GM18909 (cell line): ENCODE data around the gene PDCD10.
A peak's percentile ranks its signal among the peaks of the same experiment; 100 is the strongest.

ENCODE experiments used
- ATAC-seq: cut with Tn5 transposase; IDR thresholded peaks from one replicate; pipeline ENCODE4 v1.9.1; 2021; ENCODE audit warnings: mild to moderate bottlenecking; ENCODE audit not compliant: unreplicated experiment, poor library complexity

Gene PDCD10

DNA sequence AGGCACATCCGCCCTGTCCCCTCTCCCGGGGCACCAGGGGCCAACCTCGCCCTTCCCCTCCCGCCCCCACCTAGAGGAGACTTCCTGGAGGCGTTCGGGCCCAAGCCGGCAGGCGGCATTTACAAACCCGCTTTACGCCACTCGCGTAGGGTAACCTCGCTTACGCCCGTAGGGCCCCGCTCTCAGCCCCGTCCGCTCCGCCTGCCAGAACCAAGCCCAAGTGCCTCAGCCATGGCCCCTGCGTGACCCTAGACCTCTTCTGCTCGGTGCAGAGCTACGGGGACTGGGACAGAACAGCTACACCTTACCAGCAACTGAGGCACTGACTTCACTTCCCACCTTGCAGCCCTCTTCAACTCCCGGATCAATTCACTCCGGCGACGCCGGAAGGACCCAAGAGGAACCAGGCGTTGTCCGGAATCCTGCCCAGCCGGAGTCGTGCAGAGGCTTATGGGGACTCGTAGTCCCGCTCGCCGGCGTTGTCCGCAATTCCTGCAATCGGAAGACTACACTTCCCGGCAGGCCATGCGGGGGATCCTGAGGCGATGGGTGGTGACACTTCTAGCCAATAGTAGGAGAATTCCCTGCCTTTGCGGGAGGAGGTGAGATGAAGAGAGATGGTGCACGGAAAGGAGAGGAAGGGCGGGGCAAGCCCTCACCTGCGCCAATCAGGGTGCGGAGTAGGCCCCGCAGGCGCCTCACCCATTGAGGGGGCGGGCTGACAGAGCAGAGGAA, at the start of gene PDCD10:
Gene PDCD10, minus strand, starts transcription at position 395 of the 735 bp plus-strand sequence. CDS start 14,735 bp downstream, outside the sequence.
- ATAC-seq = peak; percentile 89

DNA sequence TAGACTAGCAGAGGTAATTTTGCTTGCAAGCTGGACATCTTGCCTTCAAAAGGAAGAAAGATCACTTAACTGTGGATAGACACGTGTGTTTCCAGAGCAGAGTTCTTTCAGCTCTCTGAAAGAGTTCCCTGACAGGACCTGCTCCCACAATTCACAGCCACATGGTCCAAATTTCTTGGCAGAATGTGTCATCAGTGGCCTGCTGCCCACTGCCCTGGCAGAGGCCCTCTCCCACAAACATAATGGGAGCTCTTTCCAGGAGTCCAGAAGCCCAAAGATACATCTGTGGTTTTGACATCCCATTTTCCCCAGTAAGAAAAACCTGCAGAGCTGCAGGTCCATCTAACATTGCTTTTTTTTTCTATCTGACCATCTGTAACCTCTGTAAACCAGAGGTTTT, 49.1 kb upstream of the PDCD10 start:
- ATAC-seq = no peak

DNA sequence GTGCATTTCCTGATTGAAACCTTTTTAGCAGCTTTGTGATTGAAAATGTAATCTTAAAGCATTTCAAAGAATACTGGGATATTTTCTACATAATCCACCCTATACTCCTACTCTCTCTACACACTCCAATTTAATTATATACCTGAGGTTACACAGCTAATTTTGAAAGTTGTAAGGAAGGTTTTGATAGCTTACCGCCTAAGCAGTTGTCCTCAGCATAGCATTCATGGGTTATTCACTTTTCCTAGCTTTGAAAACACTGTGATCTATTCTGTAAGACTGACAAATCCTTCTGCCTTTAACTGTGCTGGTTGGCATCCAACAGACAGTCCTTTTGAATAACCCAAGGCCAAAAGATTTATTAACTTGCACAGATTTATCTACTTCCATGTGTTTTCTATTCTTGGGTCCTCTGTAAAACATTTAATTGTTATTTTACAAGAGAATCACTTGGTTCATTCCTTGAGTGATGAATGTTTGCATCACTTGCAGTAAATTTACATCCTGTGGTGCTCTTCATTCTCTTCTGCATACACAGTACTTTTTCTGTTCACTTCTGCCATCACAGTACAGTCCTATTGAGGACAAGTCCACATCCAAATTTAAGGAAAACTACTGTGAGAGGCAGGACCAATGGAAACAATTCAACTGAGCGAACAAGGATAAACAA, 45.7 kb upstream of the PDCD10 start:
- ATAC-seq = no peak

DNA sequence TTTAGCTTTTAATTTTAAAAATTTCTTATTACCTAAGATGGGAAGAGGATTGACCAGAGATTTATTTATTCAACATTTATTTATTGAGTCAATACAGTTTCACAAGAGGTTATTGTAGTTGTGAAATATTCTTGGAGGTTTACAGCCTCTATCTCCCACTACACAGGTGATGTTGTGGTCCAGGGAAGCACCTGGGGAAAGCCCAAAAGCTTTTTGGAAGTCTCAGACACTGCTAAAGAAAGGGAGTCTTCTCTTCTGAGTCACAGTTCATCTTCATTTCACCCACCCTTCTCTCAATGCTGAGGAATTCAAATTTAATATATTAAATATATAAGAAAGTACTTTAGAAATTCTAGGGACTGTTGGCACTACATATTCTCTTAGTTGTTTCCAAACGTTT, 42.7 kb upstream of the PDCD10 start:
- ATAC-seq = no peak

DNA sequence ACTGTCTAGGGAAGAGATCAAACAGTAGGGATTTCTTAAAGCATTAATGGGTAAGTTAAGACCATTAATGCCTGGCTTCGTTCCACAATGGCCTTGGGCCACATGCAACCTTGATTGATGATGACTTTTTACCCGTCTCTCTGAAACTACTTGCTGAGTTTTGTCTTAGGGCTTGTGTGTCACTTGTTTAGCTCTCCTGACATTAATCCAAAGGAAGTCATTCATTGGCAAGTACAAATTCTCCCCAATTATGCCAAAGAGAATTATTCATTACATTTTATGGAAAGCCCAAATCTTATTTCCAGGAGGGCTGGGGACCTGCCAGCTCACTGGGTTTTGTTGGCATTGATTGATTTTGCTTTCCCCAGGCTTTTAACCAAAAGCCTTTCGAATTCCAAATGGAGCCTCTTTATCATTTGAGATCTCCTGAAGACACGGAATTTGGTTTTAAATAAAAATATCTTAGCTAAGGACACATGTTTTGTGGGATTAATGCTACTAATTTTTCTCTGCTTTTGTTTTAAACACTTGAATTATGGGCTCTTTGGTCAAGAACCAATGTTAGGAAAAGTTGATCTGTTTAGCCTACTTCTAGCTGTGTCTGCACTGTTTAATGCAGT, 41.5 kb upstream of the PDCD10 start:
- no peak for ATAC-seq

DNA sequence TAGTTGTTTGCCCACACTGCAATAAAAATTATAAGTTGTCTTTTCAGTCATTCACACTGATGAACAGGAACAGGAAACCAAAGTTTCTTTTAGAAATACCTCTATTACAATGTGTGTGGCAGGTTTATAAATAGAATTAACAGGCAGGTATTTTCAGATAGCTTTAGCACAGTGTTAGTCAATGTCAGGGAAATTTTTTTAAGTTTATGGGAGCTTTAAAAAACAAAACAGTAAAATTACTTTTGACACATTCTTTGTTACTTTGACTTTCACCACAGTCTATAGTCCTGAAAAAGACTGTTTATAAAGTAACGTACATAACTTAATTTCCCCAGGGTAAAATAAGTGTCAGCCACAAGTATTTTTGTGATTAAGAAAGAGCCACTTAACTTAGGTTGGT, 38.9 kb upstream of the PDCD10 start:
- ATAC-seq = peak; percentile 88

DNA sequence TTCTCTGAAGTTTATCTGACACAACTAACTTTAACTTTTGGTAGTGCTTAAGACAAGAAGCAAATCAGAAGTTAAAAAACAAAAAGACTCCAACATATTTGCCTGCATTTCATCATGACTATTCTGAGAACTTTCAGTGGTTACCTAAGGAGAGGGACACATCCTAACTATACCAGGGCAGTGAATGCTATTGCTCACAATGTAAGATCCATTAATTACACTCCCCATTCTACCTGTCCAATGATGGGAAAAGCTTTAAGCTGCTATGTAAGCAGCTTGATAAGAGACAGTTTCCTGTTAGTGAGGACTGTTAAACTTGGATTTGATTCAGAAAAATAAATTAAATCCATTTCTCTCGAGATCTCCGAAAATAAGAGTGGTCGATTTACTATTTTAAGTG, 38.3 kb upstream of the PDCD10 start:
- ATAC-seq = peak; percentile 42

DNA sequence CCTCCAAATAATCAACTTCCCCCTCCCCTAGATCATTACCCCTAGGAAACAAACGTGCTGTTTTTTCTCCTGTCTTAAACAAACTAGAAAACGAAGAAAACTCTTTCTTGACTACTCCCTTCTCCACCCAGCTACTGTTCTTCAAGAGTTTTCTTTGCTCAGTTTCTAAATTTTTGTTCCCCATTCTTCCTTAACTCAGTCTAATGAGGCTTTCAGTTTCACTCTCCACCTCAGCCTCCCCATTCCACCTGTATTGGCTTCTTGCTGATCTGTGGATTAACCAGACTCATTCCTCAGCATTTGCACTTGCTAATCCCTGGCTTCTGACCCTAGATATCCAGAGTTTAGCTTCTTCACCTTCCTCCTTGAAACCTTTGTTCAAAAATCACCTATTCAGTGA, 27.6 kb upstream of the PDCD10 start:
- no peak for ATAC-seq

DNA sequence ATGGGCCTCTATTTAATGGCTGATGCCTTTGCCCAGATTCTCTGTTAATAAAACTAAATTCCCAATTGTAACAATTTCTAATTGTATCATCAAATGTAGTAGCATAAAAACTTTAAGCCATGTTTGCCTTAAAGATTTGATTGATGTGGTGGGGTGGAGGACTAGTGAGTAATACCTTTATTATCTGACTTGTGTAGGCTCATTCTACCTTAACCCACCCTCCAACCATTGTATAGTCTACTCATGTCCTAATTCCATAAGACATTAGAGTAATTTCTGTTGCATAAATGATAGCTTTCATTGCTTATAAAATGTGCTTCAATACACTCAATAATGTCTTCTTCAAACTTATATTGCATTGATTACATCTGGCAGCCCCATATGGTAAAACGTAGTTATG, 26.6 kb upstream of the PDCD10 start:
- no peak for ATAC-seq

DNA sequence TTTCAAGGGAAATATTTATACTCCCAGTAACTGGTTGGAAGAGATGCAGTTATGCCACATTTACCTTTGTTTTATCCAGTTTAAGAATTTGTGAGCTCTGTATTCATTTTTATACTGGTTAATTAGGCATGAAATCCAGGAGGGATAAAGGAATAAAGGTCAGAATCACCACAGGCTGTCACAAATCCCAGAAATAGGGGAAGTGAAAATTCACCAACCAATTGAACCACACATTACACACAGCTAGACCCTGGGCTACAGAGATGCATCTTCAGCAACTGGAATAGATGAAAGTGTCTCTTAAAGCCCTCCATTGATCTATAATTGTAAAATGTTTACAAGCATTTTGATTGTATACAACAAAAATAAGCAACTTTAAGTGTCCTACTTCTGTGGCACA, 19.4 kb upstream of the PDCD10 start:
- no peak for ATAC-seq

DNA sequence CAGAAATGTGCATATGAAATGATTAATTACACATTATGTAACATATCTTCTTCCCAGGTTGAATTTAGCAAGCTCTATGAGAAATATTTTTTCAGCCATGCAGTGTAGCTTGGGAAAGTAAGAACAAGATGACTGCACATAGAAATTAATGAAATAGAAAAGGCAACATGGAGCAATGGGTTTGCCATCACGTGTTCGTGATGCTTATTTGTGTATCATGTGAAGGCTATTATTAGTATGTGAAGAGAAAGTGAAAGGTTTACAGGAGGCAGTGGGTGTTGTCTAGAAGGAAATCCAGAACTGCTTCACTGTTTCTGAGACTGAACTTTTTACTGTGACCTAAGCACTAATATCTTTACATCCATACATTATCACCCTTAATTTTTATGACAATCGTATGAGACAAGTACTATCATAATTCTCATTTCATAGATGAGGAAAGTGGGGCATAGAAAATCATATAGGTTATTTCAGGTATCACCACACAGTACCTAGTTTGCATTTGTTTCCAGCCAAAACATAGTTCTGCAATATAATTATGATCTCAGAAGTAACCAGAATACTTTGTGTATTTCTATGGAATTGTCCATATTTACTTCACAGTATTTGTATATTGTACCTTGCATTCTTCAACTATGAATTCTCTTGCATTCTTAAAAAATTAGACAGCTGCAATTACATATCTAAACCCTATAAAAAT, 15.7 kb upstream of the PDCD10 start:
- ATAC-seq = peak; percentile 99

DNA sequence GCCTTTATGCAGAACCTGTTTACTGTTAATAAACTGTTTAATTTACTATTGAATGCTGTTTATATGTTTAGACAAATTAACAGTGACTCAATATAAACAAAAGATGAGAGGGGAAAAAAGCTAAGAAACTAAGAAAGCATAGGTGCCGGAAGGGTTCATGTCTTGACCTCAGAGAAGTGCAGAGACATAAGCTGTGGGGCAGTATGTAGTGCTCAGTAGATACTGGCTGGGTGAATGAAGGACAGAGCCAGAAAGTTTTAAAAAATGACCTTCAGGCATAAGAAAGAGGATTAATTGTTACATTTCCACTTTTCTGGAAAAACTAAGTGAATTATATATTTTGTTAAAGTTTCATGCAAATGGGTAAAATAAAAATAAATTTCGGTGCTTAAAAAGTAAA, 15.0 kb upstream of the PDCD10 start:
- no peak for ATAC-seq

DNA sequence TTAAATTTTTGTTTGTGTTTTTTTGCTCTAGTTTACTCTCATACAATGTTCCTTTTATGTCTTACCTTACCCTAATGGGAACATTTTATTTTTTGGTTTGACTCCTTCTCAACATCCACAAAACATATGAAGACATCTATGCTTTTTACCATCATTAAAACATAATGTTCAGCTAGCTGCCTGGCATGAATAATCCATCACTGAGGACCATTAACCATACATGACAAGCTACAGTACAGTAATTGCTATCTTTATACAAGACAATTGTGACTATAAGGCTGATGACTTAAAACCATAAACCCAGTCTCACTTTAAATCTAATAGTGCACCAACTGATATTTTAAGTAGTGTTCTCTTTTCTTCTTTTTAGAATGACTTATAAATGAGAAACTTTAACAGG, 14.5 kb upstream of the PDCD10 start:
- no peak for ATAC-seq

DNA sequence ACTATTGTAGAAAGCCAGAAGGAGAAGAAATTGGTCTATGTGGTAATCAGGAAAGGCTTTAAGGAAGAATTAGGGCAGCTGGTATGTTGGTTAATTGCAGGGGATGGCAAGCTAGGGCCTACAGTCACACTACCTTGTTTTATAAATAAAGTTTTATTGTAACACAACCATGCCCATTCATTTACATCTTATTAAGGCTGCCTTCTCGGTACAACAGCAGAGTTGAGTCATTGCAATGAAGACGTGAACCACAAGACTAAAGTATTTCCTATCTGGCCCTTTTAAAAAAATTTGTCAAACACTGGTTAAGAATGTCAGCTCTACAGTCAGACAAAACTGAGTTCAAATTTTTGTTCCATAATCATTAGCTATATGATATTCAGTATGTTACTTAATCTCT, 9.1 kb upstream of the PDCD10 start:
- ATAC-seq = no peak

DNA sequence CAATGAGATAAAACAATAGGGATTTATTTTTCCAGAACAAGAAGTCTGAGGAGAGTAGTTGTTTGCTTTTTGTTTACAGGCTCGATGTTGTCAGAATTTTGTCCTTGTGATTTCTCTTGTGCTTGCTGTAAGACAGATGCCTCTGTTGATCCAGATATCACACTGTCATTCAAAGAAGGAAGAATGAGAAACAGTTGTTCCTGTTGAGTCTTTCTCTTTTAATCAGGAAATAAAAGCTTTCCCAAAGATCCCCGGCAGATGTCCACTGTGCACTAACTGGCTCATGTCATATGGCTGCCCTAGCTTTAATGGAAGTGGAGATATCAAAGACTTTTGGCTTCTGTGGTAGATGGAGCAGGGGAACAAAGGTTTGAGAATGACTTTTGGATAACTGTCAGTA, 7.6 kb upstream of the PDCD10 start:
- ATAC-seq = no peak

DNA sequence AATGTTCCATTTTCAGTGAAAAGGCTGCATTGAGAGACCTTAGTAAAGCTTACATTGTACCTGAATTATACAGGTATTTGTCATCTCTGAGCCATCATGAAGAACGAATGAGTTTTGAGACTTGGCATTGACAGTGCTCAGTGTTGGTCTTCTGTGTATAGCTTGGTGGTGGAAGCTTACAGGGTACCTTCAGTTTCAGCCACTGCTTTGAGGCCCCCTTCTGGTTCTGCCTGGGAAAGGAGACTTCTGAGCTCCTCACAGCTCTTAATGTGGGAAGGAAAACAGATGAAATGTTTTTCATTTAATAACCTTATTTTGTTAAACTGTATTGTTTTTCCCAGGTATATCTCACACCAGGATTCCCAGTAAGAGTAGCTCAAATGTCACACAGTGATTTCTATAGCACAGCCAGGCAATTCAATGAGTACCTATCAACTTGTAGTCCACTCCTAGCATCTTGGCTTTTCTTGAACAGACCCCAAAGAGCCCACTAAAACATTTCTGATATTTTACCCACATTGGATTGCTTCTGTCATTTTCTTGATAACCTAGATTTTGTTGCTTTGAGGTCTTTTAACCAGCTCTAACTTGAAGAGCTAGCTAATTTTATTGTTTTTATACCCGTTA, 6.4 kb upstream of the PDCD10 start:
- peak; percentile 95 for ATAC-seq

DNA sequence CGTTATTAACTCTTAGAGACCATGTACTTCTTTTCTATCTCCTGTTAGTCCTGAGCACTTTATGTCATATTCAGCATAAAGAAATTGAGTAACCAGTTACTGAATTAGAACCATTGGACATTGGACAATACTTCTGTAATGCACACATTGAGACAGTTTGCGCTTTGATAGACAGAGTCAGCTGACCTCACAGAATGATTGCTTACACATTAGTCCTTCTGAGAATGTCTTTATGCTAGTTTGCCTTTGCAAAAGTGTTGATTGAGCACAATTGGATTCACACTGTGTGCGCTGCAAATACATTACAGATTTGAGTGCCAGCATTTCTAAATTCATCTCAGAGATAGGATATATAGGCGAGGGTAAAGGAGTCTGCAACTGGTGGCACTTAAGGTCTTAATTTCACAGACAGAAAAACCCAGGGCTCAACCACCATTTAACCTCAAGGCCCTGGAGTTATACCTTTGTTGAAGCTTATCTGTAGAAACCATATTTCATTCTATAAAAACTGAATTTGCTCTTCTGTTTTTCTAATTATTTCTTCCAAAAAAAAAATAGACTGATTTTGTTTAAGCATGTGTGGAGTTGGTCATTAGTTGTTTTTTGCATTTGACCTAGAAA, 4.6 kb upstream of the PDCD10 start:
- no peak for ATAC-seq

DNA sequence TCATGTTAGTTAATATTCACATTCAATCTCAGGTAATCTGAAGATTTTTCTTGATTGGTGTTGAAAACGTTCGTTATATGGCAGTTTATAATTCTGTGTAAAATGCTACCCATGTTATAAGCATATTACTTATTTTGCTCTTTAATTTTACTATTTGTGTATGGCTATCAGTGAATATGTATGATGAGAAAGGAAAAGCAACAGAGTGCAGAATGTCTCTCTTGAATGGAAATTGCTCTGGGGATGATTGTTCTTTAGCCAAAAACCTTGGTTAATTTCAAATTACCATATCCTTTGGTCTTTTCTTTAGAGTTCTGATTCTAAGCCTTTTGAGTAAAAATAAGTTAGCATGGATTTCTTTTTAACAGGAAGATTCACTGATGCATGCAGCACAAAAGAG, 3.3 kb upstream of the PDCD10 start:
- ATAC-seq = no peak

DNA sequence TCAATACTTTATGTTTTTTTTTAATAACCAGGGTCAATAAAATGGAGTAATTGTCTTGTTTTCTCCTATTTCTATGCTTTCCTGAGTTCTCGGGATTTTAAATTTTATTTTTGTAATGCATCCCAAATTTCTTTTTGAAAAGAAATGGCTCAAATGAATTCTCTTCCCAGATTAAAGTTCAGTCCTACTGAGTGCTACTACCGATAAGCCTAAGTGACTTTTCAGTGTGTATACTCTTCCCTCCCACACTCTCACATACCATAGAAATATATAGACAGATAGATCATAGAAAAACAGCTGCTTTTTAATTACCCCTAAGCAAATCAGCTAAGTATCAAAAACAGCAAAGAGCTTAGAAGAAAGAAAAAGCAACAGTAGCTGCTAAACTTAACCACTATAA, 2.3 kb upstream of the PDCD10 start:
- ATAC-seq = no peak

DNA sequence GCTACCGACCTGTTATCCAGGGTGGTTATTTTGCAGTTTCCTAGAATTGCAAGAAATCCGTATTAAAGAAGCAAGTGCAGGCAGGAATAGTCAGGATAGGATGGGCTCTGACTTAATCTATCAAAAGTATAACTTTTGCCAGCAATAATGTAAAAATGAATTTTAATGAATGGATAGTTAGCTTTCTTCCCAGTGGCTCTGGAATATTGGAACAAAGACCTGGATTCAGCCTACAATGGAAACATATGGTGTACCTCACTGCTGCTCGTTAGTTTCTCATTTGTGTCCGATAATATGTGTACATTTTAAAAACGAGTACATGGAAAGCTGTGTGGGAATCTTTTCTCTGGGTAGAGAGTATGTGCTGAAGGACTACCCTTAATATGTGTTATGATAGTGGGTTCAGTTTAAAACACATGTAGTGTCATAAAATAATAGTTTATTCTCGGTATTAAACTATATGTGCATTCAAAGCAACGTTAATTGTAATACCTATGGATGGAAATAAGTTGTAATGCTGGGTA, 1.6 kb upstream of the PDCD10 start:
- no peak for ATAC-seq
